ENCODE data around the gene PTCH2.

The PTCH2 gene

DNA sequence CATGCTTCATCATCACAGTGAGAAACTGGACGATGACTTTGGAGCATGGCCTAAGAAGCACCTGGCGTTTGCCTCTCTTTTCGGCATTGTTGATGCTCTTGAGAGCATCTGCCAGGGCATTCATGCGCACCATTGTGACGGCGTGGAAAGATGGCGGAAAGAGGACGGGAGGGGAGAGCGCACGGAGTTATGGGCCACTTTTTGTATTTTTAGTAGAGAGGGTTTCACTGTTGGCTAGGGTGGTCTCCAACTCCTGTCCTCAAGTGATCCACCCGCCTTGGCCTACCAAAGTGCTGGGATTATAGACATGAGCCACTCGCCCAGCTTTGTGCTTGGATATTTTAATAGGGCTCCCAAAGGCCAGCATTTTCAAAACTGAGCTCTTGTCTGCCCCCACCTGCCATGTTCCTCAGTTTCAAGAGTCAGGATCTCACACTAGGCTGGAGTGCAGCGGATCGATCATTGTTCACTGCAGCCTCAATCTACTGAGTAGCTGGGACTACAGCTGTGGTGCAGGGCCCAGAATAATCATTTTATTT is 62.4 kb downstream of the PTCH2 start:
- DNase-seq (ENCODE audit: low spot score) = no peak
- TF ChIP-seq CTCF (IDR thresholded peaks at IDR 0.05; ENCODE audit: extremely low read depth, missing control alignments) = no peak

DNA sequence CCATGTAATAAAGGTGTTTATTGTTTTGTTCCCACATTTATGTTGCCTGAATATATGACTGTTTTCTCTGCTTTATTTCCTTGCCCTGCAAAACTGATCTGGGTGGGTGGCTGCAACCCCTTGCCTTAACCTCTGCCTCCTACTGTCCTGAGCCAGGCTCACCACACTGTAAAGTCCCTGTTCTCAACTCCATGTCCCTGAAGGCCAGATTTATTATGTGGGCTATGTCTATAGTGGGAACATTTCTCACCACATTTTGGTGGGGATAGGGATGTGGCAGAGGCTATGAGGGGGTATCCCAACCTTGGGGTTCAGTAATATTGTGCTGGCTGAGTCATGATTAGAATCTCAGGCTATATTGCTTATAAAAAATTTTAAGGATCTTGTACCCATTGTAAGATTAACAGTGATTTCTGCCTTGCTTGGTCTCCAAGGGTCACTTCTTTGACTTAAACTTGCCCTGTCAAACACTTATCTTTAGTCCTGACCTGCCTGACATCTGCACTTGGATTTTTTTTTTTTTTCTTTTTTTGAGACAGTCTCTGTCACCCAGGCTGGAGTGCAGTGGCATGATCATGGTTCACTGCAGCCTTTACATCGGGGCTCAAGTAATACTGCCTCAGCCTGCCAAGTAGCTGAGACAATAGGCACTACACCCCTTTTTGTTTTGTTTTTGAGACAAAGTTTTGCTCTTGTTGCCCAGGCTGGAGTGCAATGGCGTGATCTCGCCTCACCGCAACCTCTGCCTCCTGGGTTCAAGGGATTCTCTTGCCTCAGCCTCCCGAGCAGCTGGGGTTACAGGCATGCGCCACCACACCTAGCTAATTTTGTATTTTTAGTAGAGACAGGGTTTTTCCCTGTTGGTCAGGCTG is 64.1 kb downstream of the PTCH2 start:
- no peak for DNase-seq (ENCODE audit: low spot score)
- no peak for TF ChIP-seq CTCF (IDR thresholded peaks at IDR 0.05; ENCODE audit: extremely low read depth, missing control alignments)

- no peak for TF ChIP-seq CTCF (IDR thresholded peaks at IDR 0.05; ENCODE audit: extremely low read depth, missing control alignments)
- no peak for DNase-seq (ENCODE audit: low spot score)
These were observed 65.0 kb downstream of the PTCH2 start for GRCh38 chr1:44777969-44778635.

DNA sequence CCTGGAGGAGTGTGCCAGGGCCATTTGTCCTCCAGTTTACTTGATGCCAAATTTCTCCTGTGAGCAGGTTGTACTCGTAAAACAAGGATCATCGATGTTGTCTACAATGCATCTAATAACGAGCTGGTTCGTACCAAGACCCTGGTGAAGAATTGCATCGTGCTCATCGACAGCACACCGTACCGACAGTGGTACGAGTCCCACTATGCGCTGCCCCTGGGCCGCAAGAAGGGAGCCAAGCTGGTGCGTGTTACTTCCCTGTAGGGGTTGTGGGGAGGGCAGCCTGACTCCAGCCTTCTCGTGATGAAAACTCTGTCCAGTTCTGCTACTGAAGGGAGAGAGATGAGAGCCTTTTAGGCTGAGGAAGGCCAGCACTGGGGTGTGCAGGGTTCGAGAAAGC is 65.5 kb downstream of the PTCH2 start:
- no peak for TF ChIP-seq CTCF (IDR thresholded peaks at IDR 0.05; ENCODE audit: extremely low read depth, missing control alignments)
- no peak for DNase-seq (ENCODE audit: low spot score)

DNA sequence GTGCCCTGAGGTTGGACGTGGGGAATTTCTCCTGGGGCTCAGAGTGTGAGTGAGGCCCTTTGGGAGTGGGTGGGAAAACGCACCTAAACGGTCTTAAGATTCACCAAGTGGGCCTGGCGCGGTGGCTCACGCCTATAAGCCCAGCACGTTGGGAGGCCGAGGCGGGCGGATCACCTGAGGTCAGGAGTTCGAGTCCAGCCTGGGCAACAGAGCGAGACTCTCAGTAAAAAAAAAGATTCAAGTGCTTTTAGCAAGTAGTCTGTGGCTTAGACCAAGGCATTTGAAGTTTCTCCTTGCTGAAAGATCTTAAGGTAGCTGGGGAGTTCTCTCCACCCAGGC is 66.4 kb downstream of the PTCH2 start:
- TF ChIP-seq CTCF (IDR thresholded peaks at IDR 0.05; ENCODE audit: extremely low read depth, missing control alignments) = no peak
- no peak for DNase-seq (ENCODE audit: low spot score)

GRCh38 chr1:44775930-44776729 is 66.9 kb downstream of the PTCH2 start:
- no peak for DNase-seq (ENCODE audit: low spot score)
- no peak for TF ChIP-seq CTCF (IDR thresholded peaks at IDR 0.05; ENCODE audit: extremely low read depth, missing control alignments)

Measured in GM20000 (cell line).